PFSK-1 (cell line): ENCODE measurements around the gene CAVIN4.

Source experiments
- POLR2AphosphoS5 ChIP-seq: IDR thresholded peaks from 2 replicates; pipeline ENCODE4 v1.6.1; 2012; ENCODE audit warnings: low read depth, mild to moderate bottlenecking, control low read depth, low read length, moderate library complexity
- TAF1 ChIP-seq: IDR thresholded peaks from 2 replicates; pipeline ENCODE4 v1.6.1; 2012; ENCODE audit warnings: low read length, control low read depth, borderline replicate concordance; ENCODE audit not compliant: insufficient read depth

GRCh38 chr9:100586093-100586492 is 8.2 kb downstream of the CAVIN4 start:
- TF ChIP-seq TAF1, result no peak
- no peak for TF ChIP-seq POLR2AphosphoS5
